ENCODE measurements around the gene MAEA.

MAEA gene

GRCh38 chr4:1350169-1350520 lies 60.5 kb downstream of the MAEA start:
- Histone ChIP-seq H3K27ac (peak overlapping the region; percentile 42; the same call in 1 of the 2 replicates), H3K9me3 (ENCODE audit: severe bottlenecking) (no peaks in the 10 kb centered on the region), H3K36me3 (peaks cover 29% of the 10 kb centered on the region), H3K27me3 (ENCODE audit: insufficient read depth, low read depth, severe bottlenecking) (no peaks in the 10 kb centered on the region), H3K4me3 (ENCODE audit: low read depth, low read length) (no peak overlapping the region)
- no peak for TF ChIP-seq CTCF (IDR thresholded peaks at IDR 0.05; ENCODE audit: low read depth, low read length)
- no peak for DNase-seq

GRCh38 chr4:1351854-1352566 lies 62.3 kb downstream of the MAEA start:
- Histone ChIP-seq H3K4me3 (ENCODE audit: low read depth, low read length) (no peak overlapping the region), H3K36me3 (peaks cover 44% of the 10 kb centered on the region), H3K9me3 (ENCODE audit: severe bottlenecking) (no peaks in the 10 kb centered on the region), H3K27me3 (ENCODE audit: insufficient read depth, low read depth, severe bottlenecking) (no peaks in the 10 kb centered on the region), H3K27ac (no peak overlapping the region)
- peak; percentile 100 for TF ChIP-seq CTCF (IDR thresholded peaks at IDR 0.05; ENCODE audit: low read depth, low read length)
- peak; percentile 90 for DNase-seq

DNA sequence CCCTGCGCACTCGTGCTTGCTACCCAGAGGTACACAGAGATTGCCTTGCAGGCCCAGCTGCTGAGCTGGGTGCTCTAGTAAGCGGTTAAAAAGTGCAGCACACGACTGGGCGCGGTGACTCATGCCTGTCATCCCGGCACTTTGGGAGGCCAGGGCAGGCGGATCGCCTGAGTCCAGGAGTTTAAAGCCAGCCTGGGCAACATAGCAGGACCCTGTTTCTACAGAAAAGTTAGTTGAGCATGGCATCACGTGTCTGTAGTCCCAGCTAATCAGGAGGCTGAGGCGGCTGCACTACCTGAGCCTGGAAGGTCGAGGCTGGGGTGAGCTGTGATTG lies 62.8 kb downstream of the MAEA start:
- Histone ChIP-seq H3K9me3 (ENCODE audit: severe bottlenecking) (no peaks in the 10 kb centered on the region), H3K36me3 (peaks cover 48% of the 10 kb centered on the region), H3K27ac (no peak overlapping the region), H3K27me3 (ENCODE audit: insufficient read depth, low read depth, severe bottlenecking) (no peaks in the 10 kb centered on the region), H3K4me3 (ENCODE audit: low read depth, low read length) (no peak overlapping the region)
- DNase-seq, result no peak
- TF ChIP-seq CTCF (IDR thresholded peaks at IDR 0.05; ENCODE audit: low read depth, low read length), result no peak

- TF ChIP-seq CTCF (IDR thresholded peaks at IDR 0.05; ENCODE audit: low read depth, low read length), result no peak
- H3K4me3 ChIP-seq (ENCODE audit: low read depth, low read length), result no peak overlapping the region
- H3K9me3 ChIP-seq (ENCODE audit: severe bottlenecking), result no peaks in the 10 kb centered on the region
- no peaks in the 10 kb centered on the region for H3K27me3 ChIP-seq (ENCODE audit: insufficient read depth, low read depth, severe bottlenecking)
- no peak for DNase-seq
- no peak overlapping the region for H3K27ac ChIP-seq
- peaks cover 53% of the 10 kb centered on the region for H3K36me3 ChIP-seq
Observed at GRCh38 chr4:1353186-1354055, 63.7 kb downstream of the MAEA start.

- peaks cover 52% of the 10 kb centered on the region for H3K36me3 ChIP-seq
- 0 out of 2 replicates have a peak, but pooled peaks have one; percentile 13 for TF ChIP-seq CTCF (IDR thresholded peaks at IDR 0.05; ENCODE audit: low read depth, low read length)
- no peaks in the 10 kb centered on the region for H3K27me3 ChIP-seq (ENCODE audit: insufficient read depth, low read depth, severe bottlenecking)
- no peak for DNase-seq
- no peaks in the 10 kb centered on the region for H3K9me3 ChIP-seq (ENCODE audit: severe bottlenecking)
- H3K4me3 ChIP-seq (ENCODE audit: low read depth, low read length), result no peak overlapping the region
- H3K27ac ChIP-seq, result no peak overlapping the region
Observed at GRCh38 chr4:1354136-1354982, 64.7 kb downstream of the MAEA start.

All from WERI-Rb-1 (cell line).